ENCODE results near the gene DCHS1. TPM values are rescaled to one million over a fixed set of nuclear protein-coding genes. Genes with fewer than 3 reads are reported as not detected.

DCHS1 gene
- total and polyA plus RNA-seq, 10 of the 15 experiments (the other 5 are each of a cell fraction or from before 2014, with no cell fraction given): 0.02 to 0.64 (median 0.18) TPM; not detected in 1

- no peaks in the 10 kb centered on the region for H3K79me2 ChIP-seq (ENCODE audit: control insufficient read depth, insufficient read depth, low read length)
- ATAC-seq (no peak), FAIRE-seq (no peak), DNase-seq (ENCODE audit: low read depth, low spot score) (no peak)
- H3K27me3 ChIP-seq (replicated peaks in 1 of 2; ENCODE audit: control insufficient read depth in 2 of 2, insufficient read depth in 2 of 2, low read length in 1 of 2): no peaks in the 10 kb centered on the region
- H3K4me1 ChIP-seq (ENCODE audit: control insufficient read depth, insufficient read depth, low read length): no peaks in the 10 kb centered on the region
- no peak overlapping the region for H3K4me3 ChIP-seq
- CTCF ChIA-PET: interaction anchor here (0.6 to 3.6 kb wide), 6 partner anchors 10 to 271 kb away, joined by 3 to 16 read pairs (median 3); partner anchors contain the start of gene MRPL17
- BruUV-seq (replicated peaks): no TSS peak
- WGBS (ENCODE audit: insufficient coverage, insufficient replicate concordance, low lambda C conversion rate, missing lambda C conversion rate): 0% methylated on average over 1 of the region's 1 CpG
- POLR2A ChIA-PET: interaction anchor here (0.6 to 0.7 kb wide), 2 partner anchors 82 to 448 kb away, joined by 3 to 8 read pairs; partner anchors contain the start of gene TAF10
- H3K9ac ChIP-seq (ENCODE audit: control insufficient read depth, insufficient read depth, low read length): no peak overlapping the region
- RAD21 ChIA-PET (ENCODE audit: unreplicated experiment): interaction anchor here (0.7 kb wide), 2 partner anchors 14 to 166 kb away, joined by 3 to 4 read pairs; no protein-coding TSS in a partner anchor
- SMC1A ChIA-PET (ENCODE audit: uncharacterized antibody, unreplicated experiment): interaction anchor here (0.7 to 1.2 kb wide), 4 partner anchors 9 to 189 kb away, joined by 3 to 4 read pairs (median 4); no protein-coding TSS in a partner anchor
- intact Hi-C loops (cut with micrococcal nuclease; ENCODE audit: unreplicated experiment) (no loop called here), in situ Hi-C loops (cut with MboI) (no loop called here)
- H3K4me2 ChIP-seq (ENCODE audit: control insufficient read depth, insufficient read depth): no peak overlapping the region
- no peak overlapping the region for H2AFZ ChIP-seq (ENCODE audit: control insufficient read depth, low read depth, low read length)
- TF ChIP-seq, protein P1, sequence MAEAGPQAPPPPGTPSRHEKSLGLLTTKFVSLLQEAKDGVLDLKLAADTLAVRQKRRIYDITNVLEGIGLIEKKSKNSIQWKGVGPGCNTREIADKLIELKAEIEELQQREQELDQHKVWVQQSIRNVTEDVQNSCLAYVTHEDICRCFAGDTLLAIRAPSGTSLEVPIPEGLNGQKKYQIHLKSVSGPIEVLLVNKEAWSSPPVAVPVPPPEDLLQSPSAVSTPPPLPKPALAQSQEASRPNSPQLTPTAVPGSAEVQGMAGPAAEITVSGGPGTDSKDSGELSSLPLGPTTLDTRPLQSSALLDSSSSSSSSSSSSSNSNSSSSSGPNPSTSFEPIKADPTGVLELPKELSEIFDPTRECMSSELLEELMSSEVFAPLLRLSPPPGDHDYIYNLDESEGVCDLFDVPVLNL (IDR thresholded peaks at IDR 0.05; ENCODE audit: low read depth, low read length): no peak
- no peak for TF ChIP-seq IRF4 (IDR thresholded peaks at IDR 0.05; ENCODE audit: low read depth, low read length)
- TF ChIP-seq HDGF (IDR thresholded peaks at IDR 0.05): no peak
- TF ChIP-seq BACH1 (IDR thresholded peaks at IDR 0.05; ENCODE audit: borderline replicate concordance): no peak
- TF ChIP-seq ZNF217 (IDR thresholded peaks at IDR 0.05): no peak
- no peak for TF ChIP-seq TAF1 (IDR thresholded peaks at IDR 0.05; ENCODE audit: borderline replicate concordance, low read depth, low read length)
- TF ChIP-seq NFYA (IDR thresholded peaks at IDR 0.05; ENCODE audit: borderline replicate concordance, low read depth, low read length): no peak
- TF ChIP-seq CHD1 (IDR thresholded peaks at IDR 0.05; ENCODE audit: low read depth, low read length): no peak
- TF ChIP-seq BMI1 (IDR thresholded peaks at IDR 0.05; ENCODE audit: borderline replicate concordance): no peak
- no peak for TF ChIP-seq YBX1 (IDR thresholded peaks at IDR 0.05)
- no peak for TF ChIP-seq RELA (IDR thresholded peaks at IDR 0.05; ENCODE audit: borderline replicate concordance, partially characterized antibody)
- TF ChIP-seq FOS (IDR thresholded peaks at IDR 0.05; ENCODE audit: borderline replicate concordance, extremely low read depth, insufficient read length): no peak
- no peak for TF ChIP-seq POU2F2 (IDR thresholded peaks at IDR 0.05; ENCODE audit: borderline replicate concordance, low read depth, low read length)
- TF ChIP-seq LARP7 (IDR thresholded peaks at IDR 0.05): no peak
- no peak for TF ChIP-seq CBFB (IDR thresholded peaks at IDR 0.05; ENCODE audit: low read depth)
- TF ChIP-seq SPI1 (IDR thresholded peaks at IDR 0.05; ENCODE audit: borderline replicate concordance, insufficient read depth, low read depth, low read length): no peak
- no peak for TF ChIP-seq RFX5 (IDR thresholded peaks at IDR 0.05; ENCODE audit: low read depth, low read length)
- no peak for TF ChIP-seq MYB (IDR thresholded peaks at IDR 0.05; ENCODE audit: borderline replicate concordance, low read depth, low read length)
- H3K36me3 ChIP-seq (ENCODE audit: control insufficient read depth in 2 of 2, insufficient read depth in 2 of 2, low read length in 1 of 2): no peaks in the 10 kb centered on the region
- H4K20me1 ChIP-seq (ENCODE audit: control insufficient read depth, insufficient read depth): no peaks in the 10 kb centered on the region
- no peaks in the 10 kb centered on the region for H3K9me3 ChIP-seq (replicated peaks; ENCODE audit: control insufficient read depth, insufficient read depth, low read length)
- no peak overlapping the region for H3K27ac ChIP-seq (ENCODE audit: control insufficient read depth, insufficient read depth)
These were observed 38.0 kb upstream of the DCHS1 start for GRCh38 chr11:6693342-6694228.

Measured in GM12878 (cell line).